AML-193 (cell line): ENCODE data around the gene ODF2L.

Experiments
- DNase-seq, 2 experiments: peaks; one replicate each; lab custom pipeline; 2025; lab: John Stamatoyannopoulos, UW

ODF2L gene

GRCh38 chr1:86317926-86318325, 78.2 kb downstream of the ODF2L start:
- DNase-seq = no peak

- DNase-seq = no peak
Observed at GRCh38 chr1:86305731-86306130, 90.4 kb downstream of the ODF2L start.

GRCh38 chr1:86303041-86303690, 93.0 kb downstream of the ODF2L start:
- no peak for DNase-seq
